RKO (cell line): ENCODE data around the gene AJM1.
"Not testable (repeated sequence)": the region's sequence is repeated elsewhere in the genome, so short reads cannot be mapped to it uniquely, and the experiment has no call there.

Source experiments
- DNase-seq: peaks from one replicate; pipeline ENCODE4 v3.0.0-alpha.2; 2016; ENCODE audit warnings: low spot score

AJM1 gene

GRCh38 chr9:136831720-136832104 lies 10.6 kb upstream of the AJM1 start:
- DNase-seq = no peak

- no peak for DNase-seq
Measured at GRCh38 chr9:136832581-136832980, 9.7 kb upstream of the AJM1 start.

DNA sequence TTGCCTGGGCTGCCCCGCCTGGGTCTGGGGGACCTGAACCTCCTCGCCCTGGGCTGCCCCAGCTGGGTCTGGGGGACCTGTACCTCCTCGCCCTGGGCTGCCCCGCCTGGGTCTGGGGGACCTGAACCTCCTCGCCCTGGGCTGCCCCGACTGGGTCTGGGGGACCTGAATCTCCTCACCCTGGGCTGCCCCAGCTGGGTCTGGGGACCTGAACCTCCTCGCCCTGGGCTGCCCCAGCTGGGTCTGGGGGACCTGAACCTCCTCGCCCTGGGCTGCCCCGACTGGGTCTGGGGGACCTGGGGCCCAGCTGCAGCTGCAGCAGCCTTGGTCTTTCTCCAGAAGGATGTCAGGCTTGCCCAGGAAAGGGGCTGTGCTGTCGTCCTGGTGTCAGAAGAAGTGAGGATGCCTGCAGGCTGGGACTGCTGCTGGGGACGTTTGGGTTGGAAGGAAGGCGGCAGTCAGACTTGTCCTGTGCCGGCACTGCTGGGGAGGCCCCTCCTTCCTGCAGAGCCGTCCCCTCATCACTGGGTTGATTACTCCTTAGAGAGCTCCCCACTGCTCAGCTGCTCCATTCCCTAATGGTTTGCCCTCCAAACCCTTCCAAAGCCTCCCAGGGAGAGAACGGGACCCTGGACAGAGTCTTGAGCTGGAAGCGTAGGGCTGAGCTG lies 8.8 kb upstream of the AJM1 start:
- DNase-seq = not testable (repeated sequence)

GRCh38 chr9:136835162-136835931 lies 6.9 kb upstream of the AJM1 start:
- DNase-seq = no peak

DNA sequence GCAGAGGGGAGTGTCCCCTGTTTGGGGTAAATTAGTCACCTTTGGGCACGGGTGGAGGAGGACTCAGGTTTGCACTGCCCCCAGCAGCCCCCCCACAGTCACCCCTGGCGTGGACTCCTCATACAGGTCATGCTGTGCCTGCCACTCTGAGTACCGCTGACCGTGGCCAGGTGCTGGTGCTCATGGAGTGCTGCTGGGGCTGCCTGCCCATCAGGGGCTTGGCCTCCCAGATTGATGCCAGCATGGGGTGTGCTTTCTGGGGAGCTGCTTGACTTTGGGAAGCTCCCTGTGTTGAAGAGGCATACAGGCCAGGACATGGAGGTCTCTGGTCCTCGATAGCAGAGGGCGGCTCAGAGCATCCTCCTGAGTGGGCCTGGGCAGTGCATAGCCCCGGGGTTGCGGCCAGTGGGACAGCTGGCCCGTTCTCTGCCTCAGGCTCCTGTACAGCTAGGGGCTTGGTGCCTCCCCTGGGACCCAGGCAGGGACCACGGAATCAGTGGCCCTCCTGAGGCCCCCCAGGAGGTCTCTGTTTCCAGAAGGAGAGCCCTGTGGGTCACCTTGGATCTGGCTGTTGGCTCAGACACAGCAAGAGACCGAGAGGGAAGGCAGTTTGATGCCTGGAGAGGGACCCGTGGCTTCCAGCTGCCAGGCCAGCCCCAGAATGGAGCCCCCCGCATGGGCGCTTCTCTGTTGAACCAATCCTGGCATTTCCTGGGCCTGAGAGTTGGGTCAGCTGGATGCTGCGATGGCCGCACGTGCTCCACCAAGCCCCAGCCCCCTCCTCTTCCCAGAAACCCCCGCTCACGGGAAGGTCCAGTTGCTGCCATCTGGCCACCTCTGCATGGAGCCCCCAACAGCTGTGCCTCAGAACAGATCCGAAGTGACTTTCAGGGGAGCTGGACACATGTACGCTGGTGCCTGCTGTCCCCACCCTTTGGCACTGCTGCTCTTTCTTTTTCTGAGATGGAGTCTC lies 6.1 kb upstream of the AJM1 start:
- no peak for DNase-seq

GRCh38 chr9:136837146-136837855 lies 5.0 kb upstream of the AJM1 start:
- DNase-seq = no peak

DNA sequence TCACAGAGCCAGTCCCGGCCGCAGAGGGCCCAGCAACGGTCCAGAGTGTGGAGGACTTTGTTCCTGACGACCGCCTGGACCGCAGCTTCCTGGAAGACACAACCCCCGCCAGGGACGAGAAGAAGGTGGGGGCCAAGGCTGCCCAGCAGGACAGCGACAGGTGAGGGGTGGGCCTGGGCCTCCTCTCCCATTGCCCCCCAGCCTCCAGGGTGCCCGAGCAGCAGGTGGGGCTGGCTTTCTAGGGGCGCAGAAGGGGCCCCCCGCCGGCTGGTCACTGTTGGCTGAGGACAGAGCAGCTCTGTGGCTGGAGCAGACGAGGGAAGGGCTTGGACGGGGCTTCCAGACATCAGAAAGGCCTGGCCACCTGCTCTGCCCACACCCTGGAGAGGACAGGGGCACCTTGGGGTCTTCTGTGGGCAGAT lies 4.4 kb upstream of the AJM1 start:
- not testable (repeated sequence) for DNase-seq

- DNase-seq = no peak
Measured at GRCh38 chr9:136838314-136839228, 3.7 kb upstream of the AJM1 start.

- no peak for DNase-seq
Measured at GRCh38 chr9:136839229-136840139, 2.8 kb upstream of the AJM1 start.

DNA sequence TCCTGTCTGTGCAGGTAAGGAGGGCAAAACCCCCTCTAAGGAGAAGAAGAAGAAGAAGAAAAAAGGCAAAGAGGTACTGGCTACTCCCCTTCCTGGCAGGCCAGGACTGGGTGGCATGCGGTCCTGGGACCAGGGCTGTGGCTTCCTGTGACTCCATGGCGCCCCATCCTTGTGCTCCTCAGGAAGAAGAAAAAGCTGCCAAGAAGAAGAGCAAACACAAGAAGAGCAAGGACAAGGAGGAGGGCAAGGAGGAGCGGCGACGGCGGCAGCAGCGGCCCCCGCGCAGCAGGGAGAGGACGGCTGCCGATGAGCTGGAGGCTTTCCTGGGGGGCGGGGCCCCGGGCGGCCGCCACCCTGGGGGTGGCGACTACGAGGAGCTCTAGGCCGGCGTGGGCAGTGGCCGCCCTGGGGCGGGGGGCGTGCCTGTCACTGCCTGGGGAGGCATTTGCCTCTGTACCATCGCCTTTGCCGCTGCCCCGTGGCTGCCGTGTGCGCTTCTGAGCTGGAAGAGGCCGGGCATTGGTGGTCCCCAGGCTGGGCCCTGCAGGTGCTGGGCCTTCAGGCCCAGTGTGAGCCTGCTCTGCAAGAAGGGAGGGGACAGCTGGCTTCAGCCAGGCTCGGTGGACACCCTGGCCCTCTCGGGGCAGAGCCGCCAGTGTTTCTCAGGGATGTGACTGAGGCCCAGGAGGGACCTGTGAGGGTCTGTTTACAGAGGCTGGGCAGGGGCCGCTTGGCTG lies 2.0 kb upstream of the AJM1 start:
- no peak for DNase-seq

- DNase-seq = no peak
Measured at GRCh38 chr9:136840877-136841645, 1.2 kb upstream of the AJM1 start.

GRCh38 chr9:136841646-136842379 lies 465 bp upstream of the AJM1 start:
- DNase-seq = not testable (repeated sequence)

GRCh38 chr9:136843159-136843800 lies 1.0 kb downstream of the AJM1 start:
- DNase-seq = not testable (repeated sequence)

DNA sequence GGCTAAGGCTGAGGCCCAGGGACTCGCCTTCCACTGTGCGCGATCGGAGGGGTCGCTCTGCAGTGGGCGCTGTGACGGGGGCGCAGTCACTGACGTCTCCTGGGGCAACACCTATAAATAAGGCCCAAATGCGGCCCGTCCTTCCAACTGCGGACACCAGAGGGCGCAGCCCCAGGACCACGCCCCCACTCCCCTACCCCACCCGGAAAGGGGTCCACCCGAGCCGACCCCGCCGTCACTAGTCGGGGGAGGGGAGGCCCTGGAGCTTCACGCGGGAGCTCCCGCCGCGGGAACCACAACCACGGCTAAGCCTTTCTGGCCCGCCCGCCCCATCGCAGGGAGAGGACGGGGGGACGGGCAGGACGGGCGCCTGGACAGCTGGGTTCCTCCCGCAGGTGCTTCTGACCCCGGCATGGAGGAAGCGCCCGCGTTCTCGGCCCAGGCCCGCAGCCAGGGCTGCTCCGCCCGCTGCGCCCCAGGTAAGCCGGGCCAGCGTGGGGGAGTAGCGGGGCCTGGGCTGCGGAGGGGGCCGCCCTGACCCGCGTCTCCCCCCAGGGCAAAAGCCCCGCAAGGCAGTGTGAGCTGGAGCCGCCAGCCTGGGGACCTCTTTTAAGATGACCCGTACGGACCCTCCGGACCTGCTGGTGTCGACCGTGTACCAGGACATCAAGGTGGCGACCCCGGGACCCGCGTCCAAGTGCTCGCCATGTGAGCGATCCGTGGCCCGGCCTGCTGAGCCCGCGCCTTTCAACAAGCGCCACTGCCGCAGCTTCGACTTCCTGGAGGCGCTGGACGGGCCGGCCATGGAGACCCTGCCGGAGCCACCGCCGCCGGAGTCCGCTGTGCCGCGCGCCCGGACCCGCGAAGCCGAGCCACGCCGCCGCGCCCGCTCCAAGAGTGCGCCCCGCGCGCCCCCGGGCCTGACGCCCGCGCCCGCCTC lies 1.8 kb downstream of the AJM1 start:
- DNase-seq = not testable (repeated sequence)

DNA sequence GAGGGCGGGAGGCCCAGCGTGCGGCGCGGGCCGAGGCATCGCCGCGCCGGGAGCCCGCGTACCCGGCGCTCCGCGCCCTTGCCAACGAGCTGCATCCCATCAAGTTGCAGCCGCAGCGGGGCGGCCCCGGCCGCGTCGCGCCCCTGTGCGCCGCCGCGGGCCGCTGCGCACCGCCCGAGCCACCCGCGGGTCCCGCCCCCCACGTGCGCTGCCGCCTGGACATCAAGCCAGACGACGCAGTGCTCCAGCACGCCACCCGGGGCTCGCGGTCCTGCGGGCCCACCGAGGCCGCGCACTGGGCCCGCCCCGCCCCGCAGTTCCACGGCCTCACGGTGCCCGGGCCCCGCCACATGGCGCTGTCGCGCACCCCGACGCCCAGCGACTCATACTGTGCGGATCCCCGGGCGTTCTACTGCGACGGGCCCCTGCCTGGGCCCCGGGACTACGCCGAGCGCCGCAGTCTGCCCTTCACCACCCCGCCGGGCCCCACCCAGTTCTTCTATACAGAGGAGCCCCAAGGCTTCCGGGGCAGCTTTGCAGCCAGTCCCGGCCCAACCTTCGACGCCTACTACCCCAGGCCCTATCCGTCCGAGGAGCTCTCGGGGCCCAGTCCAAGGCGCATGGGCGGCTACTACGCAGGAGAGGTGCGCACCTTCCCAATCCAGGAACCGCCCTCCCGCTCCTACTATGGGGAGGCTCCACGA lies 2.6 kb downstream of the AJM1 start:
- no peak for DNase-seq
